Islet precursor cell (in vitro differentiated cells): ENCODE measurements around the gene HTR2A.

Source experiments
- DNase-seq: peaks from one replicate; pipeline ENCODE4 v3.0.0-alpha.2; 2018

The HTR2A gene

DNA sequence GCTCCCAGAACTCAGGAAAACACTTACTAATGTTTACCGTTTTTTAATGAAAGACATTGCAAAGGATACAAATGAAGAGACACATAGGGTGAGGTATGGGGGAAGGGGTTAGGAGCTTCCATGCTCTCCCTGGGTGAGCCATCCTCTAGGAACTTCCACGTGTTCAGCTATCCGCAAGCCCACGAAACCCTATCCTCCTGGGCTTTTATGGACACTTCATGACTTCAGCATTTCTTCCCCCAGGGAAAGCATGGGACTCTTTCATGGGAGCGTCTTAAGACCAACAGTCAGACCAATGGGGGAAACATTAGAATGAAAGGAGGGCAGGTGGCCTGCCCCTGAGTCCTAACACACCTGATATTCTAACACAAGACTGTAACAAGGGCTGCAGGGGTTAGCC, 93.3 kb downstream of the HTR2A start:
- peak; percentile 50 for DNase-seq

DNA sequence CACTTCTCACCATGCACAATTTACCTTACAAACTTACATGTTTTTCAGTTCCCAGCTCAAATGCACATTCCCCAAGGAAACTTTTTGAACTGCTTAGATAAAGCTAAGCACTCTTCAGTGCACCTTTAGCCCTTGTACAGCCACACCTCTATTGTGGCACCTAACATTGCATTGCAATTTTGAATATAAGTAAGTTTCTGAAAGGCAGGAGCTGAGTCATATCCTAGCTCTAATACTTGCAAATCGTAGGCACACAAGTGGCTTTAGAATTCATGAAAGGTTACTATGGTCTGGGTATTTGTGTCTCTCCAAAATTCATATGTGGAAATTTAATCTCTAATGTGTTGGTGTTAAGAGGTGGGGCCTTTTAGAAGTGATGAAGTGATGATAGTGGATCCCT, 95.0 kb downstream of the HTR2A start:
- DNase-seq = no peak

DNA sequence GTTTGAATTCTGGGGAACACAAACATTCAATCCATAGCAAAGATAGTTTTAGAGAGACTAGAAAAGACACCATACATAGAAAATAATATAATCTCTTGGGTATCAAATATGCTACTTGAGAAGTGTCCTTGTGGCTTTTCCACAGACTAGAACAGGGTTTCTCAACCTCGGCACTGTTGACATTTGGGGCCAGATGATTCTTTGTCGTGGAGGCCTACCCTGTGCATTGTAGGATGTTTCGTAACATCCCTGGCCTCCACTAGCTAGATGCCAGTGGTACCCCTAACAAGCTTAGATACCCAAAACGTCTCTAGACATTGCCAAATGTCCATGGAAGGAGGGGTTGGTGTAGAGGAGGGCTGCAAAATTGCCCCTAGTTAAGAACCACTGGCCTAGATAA, 97.7 kb downstream of the HTR2A start:
- DNase-seq = no peak

DNA sequence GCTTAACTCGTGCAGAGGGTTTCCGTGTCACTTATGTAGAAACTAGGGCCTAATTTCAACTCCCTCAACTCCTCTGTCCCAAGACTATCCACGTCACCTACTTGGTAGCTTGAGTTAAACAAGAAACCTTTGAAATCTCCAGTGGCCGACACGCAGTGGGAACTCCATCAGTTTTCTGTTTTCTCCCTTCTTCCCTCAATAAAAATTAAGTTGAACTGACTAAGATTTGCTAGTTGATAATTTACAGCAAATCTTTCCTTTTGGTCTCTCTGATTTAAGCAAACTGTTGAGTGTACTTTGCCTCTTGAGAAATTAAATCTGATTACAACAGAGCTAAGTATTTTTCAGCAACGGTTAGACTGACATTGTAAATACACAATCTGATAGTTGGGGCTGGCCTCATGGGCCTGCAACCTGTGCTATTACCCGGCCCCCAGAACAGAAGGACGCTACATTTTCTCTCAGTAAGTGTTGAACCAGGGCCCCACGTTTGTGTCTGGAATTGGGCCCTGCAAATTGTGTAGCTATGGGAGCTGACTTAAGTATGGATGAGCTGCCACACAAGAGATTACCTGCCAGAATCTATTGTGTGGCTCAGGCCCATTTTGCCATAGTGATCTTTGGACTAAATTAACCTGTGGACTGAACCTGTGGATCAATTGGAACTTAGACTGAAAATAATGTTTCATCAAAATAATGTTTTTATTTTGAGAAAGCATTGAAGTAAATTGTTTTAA, 99.2 kb downstream of the HTR2A start:
- DNase-seq = no peak

DNA sequence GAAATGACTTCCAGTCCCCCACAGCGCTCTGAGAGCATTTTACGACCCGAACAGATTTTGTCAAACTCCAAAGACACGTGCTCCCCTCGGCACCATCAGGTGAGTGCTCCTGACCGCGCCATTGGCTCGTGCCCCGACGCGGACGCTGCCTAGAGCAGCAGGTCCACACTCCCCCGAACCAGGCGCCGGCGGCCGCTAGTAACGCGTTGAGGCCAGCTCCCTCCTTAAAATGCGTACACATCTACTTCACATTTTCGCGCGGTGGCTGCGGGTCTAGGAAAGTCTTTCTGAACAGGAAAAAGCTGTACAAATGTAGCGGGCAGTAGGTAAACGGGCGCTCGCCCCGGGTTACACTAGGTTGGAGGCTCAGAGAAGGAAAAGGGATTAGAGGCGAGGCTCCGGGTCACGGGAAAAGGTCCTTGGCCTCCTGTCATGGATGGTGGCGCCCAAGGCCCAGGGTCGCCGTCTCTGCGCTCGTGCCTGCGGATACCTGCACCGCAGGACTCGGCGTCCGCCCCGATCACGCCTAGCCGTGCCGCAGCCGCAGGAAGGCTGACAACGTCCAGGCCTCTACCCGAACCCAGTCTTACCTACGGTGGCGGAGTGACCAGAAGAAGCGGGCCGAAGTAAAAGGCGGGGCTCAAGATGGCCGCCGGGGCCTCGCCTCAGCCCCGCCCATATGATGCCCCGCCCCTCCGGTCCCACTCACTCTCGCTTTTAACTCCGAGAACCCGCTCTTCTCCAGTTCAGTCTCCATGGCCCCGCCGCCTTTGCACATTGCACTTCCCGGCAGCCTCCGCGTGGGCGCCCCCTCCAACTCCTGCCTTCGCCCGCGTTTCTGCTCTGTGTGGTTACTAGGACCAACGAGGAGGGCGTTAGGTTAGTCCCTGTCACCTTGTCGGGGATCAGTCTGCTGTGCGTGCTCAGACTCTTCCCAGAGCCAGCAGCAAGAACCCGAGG, 100.1 kb downstream of the HTR2A start, which contains the start of gene ESD:
ESD (minus strand) TSS at position 647 of the 960 bp plus-strand sequence. CDS start 5,748 bp downstream, outside the sequence.
- peak; percentile 94 for DNase-seq

- DNase-seq = no peak
Observed at GRCh38 chr13:46796129-46796514, 100.7 kb downstream of the HTR2A start.

GRCh38 chr13:46795321-46795720, 101.5 kb downstream of the HTR2A start:
- DNase-seq = no peak

- DNase-seq = no peak
Observed at GRCh38 chr13:46783504-46783903, 113.3 kb downstream of the HTR2A start.

DNA sequence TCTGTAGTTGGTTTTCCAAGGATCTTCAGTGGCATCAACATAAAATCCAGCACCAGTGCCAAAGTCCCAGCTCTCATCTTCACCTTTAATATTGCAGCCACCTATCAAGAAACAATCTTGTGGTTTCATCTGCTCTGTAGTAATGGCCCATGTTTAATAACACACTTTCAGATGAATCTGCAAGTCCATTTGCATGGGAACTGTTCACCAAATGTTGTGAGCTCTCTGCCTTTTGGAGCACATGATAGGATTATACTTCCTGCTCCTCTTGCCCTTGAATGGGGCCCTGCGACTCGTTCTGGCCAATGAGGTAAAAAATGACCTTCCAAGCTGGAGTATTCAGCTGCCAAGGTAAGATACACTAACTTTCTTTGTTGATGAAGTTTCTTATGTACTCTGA, 114.2 kb downstream of the HTR2A start:
- DNase-seq = no peak

DNA sequence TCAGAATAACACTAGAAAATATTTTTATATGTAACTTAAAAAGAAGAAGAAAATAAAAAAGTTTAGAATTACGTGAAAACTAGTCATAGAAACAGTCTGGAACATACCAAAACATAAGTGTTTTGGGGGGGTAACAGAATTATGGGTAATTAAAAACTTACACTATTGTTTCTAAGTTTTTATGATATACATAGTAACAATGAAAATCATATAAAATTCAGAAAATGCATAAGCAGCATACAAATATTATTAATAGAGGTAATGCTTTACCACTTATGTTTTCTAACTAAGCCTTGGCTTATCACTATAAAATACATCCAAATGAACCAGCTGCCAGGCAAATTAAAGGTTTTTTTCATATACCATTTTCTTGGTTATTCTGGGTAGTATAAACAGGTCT, 114.8 kb downstream of the HTR2A start:
- DNase-seq = no peak
